ENCODE results near the gene OST4.

Gene OST4

DNA sequence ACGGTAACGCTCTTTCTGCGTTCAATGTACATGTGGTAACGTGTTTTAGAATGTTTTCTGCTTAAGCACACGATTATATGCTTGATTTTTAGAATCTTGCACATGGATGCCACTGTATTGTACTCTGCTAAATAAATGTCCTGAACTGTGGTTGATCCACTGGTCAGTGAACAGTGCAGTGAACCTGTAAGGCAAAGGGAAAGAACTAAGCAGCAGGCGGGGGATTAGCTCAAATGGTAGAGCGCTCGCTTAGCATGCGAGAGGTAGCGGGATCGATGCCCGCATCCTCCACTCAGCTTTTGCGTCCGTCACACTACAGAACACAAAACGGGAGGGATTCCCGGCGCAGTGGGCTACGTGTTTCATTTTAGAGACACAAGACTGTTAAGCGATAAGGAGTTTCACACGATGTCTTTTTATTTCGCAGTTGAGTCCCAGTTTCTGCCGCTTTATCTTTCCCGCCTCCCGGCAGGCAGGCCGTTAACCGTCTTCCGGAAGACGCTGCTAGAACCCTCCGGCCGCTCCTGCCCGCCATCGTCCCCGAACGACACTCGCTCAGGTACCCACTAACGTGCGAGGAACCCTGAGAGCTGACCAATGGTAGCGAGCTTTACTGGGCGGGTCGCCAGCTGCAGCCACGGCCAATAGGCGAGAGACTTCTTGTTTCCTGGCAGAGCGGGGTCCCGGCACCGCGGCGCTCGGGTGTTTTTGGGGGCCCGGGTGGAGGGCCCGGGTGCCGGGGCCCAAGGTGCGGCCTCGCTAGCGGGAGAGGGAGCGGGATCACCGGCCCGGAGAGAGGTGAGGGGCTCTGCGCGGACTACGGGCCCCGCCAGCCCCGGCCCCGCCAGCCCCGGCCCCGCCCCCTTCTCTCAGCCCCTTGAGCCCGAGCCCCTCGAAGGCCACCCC lies 20.2 kb downstream of the OST4 start, which contains the start of gene AGBL5:
Gene AGBL5, plus strand, starts transcription at position 673 of the 906 bp plus-strand sequence. CDS start 1,291 bp downstream, outside the sequence.
- DNase-seq: peak; percentile 94 to 95

DNA sequence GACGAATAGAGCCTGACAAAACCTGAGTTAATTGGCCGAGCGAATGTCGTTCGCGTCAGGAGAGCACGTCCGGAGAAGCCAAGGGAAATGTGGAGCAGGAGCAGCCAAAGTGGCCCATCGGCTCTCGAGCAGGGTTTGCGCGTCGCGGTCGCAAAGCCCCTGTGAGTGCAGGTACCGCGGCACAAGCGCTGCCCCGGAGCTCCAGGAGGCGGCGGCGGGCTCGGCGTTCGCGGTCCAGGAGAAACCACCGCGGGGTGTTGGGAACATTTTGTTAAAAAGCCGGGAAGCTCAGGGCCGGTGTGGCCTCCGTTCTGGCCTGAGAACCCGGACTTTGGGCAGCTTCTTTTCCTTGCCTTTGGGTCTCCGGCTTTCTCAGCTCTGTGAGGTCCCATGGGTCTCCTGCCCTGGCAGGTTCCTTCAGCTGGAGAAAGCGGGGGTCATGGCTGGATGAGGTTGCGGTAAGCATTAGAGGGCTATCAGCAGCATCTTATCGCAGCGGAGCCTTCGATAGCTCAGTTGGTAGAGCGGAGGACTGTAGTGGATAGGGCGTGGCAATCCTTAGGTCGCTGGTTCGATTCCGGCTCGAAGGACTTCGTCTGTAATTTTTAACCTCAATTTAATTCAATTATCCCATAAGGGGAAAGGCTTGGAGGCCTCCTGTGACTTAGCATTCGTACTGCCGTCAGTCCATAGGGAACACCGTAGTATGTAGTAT lies 21.0 kb downstream of the OST4 start:
- peak; percentile 88 to 89 for DNase-seq

DNA sequence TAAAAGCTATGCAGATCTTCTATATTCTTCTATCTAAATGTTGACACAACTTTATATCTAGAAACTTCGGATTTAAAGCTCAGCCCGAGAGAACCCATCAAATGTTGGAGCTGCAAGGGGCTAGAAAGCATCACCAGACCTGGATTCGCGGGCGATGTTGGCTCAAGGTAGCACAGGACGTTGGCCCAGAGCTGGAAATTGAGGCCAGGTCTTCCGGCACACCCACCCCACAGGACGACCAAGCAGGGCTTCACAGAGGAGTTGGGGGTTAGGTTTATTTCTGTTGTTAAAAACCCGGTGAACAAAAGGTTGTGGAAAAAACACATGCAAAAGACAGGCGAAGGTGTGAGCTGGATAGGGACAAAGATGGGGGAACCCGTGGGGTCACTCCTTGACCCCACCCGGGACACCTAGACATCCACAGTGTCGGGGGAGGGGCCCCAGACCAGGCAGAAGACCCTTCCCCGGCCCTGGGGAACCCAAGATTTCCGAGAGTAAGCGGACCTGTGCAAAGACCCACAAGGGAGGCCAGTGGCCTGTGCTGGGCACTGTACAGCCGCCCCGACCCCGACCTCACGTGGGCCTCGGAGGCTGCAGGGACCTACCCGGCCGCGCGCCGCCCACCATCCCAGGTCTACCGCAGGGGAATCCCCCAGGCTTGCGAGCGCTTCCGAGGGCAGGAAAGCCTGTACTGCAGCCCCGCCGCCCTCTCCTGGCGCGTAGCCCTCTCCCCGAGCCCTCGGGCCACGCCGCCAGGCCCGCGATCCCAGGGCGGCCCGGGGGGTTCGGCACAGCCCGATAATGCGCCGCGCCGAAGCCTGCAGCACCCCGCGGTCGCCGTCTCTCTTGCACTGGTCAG lies 21.8 kb downstream of the OST4 start:
- peak; percentile 50 to 62 for DNase-seq

DNA sequence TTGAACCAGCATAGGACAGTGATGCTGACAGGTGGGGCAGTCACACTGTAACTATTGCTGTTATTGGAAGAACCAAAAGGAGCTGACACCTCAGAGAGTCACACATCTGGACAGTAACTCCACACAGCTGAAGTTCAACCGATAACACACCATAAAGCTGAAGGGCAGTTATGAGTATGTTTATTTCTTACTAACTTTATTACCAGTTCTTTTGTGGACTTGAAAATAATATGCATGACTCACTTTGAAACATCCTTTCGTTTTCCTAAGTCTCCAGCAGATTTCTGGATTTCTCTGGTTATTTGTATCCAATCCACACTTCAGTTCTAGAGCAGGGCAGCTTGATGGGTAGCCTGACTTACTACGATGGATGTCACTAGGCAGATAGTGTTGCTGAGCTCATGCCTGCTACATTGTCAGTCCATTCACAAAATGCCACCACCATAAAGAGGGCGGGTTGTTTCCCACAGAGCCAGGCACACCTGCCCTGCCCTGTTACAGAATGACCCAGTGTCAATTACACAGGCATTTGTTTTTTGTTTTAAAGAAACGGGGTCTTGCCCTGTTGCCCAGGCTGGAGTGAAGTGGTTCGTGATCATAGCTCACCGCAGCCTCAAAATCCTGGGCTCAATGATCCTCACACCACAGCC lies 28.3 kb downstream of the OST4 start:
- DNase-seq: no peak

DNA sequence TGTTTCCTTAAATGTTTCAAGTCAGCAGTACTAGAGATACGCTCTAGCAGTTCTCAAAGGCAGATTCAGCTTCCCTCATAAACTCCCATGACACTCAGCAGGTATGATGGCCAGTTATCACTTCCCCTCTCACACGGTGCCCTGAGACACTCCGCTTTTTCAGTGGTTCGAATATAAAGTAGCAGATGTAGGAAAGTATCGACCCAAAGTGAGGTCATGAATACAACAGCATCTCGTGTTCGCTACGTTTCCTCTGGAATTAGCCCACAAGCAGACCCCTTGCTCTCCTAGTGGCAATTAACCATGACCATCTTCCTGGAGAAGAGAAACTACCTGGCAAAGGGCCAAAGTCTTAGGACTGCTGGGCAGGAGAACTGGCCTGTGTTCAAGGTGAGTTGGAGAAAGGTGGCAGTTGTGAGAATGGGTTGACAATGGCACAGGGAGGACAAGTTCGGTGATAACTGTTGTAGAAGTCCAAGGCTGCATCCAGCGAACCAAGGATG lies 29.2 kb downstream of the OST4 start:
- no peak for DNase-seq

DNA sequence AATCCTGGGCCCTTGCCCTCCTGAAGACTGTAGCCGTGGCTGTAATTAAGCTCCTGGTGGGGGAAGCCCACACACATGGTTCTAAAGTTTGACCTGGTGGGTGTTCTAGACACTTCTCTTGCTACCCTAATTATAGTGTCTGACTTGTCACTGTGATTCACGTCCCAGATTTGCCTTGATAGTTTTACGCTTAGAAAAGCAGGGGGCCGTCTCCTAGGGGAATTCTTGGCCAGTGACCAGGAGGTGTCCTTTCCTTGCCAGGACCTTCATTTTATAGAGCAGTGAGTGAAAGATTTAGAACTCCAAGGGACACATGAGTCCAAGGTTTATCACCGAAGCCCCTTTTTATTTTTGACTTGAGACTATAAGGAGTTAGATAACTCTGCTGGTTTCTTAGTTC lies 29.7 kb downstream of the OST4 start:
- no peak for DNase-seq

DNA sequence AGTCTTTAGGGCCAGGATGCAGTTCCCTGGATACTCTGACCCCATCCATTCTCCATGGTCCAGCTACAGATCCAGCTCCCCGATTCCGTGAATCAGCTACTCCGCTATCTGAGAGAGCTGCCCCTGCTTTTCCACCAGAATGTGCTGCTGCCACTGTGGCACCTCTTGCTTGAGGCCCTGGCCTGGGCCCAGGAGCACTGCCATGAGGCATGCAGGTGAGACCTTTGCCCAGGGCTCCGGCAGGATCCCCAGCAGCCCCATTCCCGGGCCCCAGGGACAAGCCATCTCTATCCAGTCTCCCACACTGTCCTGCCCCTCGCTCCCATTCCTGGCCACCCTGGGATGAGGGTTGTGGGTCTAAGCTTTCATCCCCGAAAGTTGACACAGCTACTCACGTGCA lies 31.2 kb downstream of the OST4 start:
- no peak for DNase-seq

DNA sequence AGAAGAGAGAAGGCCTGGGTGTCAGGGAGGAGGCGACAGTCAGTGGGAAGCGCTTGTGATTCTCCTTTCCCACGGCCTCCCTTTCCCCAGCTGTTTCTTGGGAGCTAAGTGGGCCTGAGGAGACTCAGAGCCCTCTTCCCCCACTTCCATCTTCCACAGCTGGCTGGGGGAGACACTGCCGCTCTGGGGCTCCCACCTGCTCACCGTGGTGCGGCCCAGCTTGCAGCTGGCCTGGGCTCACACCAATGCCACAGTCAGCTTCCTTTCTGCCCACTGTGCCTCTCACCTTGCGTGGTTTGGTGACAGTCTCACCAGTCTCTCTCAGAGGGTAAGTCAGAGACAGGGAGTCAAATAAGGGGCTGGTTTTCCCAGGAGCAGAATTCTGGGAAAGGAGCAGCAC lies 31.6 kb downstream of the OST4 start:
- DNase-seq: no peak

DNA sequence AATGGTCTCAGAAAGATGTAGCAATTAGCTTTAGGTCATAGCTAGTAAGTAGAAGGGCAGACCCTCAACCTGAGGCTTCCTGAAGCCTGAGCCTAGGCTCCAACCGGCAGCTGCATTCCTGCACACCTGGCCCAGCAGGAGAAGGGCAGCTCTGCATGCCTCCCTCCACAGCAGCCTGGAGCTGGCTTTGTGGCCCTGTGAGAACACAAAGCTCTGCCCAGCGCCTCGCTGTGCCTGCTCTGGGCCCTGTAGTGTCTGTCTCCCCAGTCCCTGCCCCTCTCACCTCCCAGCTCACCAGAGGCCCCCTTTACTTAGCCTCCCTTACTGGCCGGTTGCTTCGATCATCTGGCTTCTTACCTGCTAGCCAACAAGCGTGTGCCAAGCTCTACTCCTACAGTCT lies 32.0 kb downstream of the OST4 start:
- DNase-seq: no peak

DNA sequence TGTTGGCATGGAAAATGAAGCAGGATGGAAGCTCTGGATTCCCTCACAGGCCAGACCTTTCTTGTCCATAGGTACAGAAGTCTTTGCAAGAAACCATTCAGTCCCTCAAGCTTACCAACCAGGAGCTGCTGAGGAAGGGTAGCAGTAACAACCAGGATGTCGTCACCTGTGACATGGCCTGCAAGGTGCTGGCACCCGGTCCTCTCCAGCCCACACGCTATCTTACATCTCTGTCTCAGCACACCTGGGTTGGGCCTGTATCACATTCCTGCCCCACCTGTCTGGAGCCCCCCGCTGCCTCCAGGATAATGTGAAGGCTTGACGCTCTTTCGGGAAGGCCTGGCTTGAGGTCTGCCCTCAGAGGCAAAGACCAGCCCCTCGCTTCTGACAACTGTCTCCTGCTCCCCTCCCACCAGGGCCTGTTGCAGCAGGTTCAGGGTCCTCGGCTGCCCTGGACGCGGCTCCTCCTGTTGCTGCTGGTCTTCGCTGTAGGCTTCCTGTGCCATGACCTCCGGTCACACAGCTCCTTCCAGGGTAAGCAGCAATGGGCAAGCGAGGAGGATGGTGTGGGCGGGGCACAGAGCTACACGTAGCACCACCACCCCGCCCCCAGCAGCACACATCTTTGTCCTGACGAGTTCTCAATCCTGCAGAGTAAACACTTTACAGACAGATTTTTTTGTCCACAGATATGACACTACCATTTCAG lies 32.7 kb downstream of the OST4 start:
- DNase-seq: no peak

DNA sequence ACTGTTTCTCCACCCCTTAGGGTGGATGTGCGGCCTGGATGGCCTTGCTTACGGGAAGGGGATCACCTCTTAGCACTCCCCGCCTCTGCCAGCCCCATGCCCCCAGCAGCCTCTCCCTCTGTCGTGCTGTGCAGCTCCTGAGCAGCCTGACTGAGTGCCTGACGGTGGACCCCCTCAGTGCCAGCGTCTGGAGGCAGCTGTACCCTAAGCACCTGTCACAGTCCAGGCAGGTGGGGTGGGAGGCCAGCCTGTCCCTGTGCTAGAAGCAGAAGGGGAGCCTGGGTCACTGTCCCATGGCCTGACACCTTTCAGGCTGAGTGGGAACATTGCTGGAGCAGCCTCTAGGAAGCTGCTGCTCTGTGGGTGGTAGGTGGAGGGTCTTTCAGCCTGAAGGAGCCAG lies 33.4 kb downstream of the OST4 start:
- no peak for DNase-seq

DNA sequence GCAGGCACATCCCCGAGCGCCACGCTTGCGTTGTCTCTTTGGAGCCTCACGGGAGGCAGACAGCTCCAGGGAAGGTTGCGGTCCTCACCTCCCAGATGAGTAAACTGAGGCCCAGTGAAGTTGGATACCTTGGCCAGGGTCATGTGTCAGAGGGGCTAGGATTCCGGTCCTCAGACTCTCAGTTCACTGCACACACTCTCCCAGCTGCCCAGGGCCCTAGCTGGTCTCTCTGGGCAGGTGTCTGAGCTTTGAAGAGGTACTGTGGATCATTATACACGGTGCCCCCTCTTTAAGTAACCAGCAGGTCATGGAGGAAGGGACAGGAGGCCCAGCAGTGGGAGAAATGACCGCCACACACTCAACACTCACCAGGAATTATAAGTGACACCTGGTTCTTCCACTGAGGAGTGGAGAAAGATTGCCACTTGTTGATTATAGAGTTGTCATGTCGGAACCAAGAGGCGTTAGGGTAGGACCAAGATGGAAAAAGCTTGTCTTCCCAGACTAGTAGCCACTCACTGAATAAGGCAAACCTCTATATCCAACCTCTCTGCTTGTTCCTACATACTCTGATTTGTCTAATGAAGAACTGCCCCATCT lies 38.1 kb downstream of the OST4 start:
- no peak for DNase-seq

DNA sequence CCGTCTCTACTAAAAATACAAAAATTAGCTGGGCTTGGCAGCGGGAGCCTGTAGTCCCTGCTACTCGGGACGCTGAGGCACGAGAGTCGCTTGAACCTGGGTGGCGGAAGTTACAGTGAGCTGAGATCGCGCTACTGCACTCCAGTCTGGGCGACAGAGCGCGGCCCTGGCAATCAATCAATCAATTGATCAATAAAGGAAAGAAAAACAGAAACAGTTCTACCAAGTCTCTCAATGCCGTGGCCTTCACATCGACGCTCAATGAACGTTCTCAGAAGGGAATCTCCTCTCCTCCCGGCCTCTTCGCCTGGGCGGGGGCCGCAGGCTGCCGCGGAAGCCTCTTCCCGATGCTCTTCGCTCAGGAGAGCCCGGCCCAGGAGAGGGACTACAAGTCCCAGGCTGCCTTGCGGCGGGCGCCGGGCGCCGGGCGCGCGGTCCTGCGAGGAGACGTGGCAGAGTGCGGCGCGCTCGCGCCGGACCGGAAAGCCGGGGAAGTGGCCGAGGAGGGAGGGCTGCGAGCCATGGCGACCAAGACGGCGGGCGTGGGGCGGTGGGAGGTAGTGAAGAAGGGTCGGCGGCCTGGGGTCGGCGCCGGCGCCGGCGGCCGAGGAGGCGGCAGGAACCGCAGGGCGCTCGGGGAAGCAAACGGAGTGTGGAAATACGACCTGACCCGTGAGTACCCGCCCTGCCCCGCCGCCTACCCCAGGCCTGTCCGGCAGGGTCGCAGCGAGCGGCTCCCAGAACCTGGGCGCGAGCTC lies 38.8 kb downstream of the OST4 start, which contains the start of gene TMEM214:
Gene TMEM214, plus strand, starts transcription at position 471 of the 758 bp plus-strand sequence. Its CDS starts 51 bp downstream, at position 522.
- peak; percentile 62 to 64 for DNase-seq

DNA sequence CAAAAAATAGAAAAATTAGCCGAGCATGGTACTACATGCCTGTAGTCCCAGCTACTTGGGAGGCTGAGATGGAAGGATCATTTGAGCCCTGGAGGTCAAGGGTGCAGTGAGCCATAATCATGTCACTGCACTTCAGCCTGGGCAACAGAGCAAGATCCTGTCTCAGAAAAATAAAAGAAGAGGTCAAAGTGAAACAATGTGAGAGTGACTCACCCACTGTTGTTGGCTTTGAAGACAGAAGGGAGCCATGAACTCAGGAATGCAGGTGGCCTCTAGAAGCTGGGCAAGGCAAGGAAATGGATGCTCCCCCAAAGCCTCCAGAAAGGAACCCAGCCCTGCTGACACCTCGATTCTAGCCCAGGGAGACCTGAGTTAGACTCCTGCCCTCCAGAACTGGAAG lies 42.4 kb downstream of the OST4 start:
- no peak for DNase-seq

DNA sequence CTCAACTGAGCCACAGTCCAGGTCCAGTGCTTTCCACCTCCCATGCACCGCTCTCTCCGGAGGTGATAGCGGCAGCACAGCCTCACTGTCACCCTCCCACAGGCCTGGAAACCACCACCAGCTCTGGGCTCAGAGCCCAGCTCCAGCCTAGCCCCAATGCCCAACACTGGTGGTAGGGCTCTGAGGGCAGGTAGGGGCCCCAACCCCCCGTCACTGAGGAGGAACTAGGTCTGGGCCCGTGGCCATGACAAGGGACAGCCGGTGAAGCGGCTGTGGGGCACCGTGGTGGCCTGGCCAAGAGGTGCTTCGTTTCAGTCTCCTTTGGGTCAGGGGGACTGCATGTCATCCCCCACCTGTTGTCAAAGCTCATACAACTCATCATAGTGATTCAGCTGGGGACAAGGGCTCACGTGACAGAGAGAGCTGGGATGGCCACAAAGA lies 44.2 kb downstream of the OST4 start:
- DNase-seq: no peak

DNA sequence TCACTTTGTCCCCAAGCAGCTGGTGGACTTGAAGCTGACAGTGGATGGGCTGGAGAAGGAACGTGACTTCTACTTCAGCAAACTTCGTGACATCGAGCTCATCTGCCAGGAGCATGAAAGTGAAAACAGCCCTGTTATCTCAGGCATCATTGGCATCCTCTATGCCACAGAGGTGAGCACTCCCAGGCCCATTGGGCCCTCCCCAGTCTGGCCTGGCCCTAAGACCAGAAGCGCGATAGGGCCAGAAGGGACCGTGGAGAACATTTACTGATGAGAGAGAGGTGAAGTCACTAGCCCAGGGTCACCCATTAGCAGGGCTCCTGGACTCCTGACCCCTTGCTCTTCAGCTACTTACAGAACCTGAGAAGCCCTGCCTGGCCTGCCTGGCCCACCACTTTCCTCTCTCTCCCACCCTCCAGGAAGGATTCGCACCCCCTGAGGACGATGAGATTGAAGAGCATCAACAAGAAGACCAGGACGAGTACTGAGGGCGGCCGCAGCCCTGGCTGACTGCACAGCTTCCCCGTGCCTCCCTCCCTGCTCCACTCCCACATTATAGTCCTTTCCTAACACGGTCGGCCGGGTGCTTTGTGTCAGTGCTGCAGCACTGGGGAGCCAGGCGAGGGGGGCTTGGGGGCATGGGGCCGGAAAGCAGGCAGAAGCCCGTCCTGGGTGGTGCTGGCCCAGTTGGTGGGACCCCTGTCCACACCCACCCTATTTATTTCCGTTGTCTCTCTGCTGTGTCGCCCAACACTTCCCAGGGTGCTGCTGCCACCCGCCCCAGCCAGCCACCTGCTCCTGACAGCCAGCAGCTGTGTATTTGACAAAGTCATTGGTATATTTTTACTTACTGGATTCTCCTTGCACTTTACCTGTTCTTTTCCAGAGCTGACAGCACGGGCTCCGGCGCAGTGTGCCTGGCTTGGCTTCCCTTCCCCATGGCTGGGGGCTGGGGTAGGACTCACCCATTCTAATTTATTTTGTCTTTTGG lies 45.3 kb downstream of the OST4 start:
- no peak for DNase-seq

DNA sequence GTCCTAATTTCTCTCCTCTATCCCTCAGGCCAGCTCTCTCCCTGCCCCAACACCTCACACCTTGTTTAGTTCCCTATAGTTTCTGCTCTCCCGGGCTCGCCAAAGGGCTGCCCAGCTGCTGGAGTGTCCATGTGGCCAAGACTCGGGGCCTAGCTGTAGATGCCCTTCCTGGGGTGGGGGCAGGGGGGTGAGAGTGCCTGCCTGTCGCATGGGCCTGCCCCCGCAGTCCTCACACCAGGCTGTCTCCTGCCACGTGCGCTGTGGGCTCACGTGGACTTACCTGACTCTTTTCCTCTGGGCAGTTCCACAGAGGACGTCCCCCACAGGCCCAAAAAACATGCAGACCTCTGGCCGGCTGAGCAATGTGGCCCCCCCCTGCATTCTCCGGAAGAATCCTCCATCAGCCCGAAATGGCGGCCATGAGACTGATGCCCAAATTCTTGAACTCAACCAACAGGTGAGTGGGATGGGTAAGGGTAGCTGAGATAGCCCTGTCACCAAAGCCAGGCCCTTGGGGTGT lies 46.1 kb downstream of the OST4 start:
- no peak for DNase-seq

DNA sequence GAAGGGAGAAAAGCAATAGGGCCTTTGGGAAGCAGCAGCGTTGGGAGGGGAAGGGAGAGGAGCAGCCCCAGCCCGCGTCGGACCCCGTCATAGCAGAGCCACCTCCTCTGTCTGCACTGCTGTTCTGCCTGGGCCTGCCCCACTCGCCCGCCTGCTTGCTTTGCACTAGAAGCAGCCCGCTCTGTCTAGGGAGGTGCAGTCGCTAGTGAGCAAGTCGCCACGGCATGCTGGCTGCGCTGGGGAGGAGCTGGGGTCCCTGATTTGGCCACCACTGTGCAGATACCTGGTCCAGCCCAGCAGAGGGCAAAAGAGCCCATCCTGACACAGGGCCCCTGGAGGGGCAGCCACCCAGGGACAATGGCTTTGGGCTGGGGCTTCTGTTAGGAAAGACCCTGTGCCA lies 46.6 kb downstream of the OST4 start:
- no peak for DNase-seq

DNA sequence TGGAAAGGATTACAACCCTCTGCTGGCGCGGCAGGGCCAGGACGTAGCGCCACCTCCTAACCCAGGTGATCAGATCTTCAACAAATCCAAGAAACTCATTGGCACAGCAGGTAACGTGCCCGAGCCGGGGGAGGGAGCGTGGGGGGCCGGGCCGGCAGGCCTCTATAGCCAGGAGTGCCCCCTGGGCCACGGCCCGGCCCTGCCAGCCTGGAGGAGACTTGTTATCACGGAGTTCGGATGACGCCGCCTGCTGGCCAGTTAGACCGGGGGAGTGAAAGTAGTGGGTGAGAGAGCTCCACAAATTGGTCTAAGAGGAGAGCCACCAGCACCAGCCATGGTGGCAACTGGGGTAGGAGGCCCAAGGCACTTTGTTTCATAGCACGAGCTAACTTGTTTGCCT lies 47.3 kb downstream of the OST4 start:
- DNase-seq: no peak

All from activated CD4-positive, alpha-beta T cell treated with anti-CD3 and anti-CD28 coated beads, Interleukin-2, amount 50 U/mL, for 4 hours (primary cell).